ENCODE data around the gene CYB561A3. TPM values are rescaled to one million over a fixed set of nuclear protein-coding genes. Genes with fewer than 3 reads are reported as not detected.

CYB561A3 gene
- total and polyA plus RNA-seq, 8 donors = 31.7 to 56.9 (median 37.0) TPM

DNA sequence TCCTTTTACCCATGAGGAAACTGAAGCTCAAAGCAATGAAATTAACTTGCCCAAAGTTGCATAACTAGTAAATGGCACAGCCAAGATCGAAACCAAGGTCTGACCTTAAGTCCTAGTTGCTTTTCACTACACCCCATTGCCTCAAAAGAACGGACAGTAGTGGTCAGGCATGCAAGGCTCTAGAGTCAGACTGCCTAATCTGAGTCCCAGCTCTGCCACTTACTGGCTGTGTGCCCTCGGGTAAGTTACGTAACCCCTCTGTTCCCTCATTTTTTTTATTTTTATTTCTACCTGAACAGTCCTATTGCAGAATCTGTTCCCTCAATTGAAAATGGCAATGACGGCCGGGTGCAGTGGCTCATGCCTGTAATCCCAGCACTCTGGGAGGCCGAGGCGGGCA is 9.6 kb downstream of the CYB561A3 start:
- DNase-seq (no peak), ATAC-seq (no peak)
- Histone ChIP-seq H3K36me3 (peaks cover 0 to 80% of the 10 kb centered on the region in 2 donors), H3K9me3 (no peaks in the 10 kb centered on the region), H3K27ac (no peak overlapping the region), H3K4me1 (peaks cover 0 to 24% of the 10 kb centered on the region in 2 donors), H3K27me3 (no peaks in the 10 kb centered on the region), H3K4me3 (no peak overlapping the region)
- intact Hi-C loops (cut with DNase I) = no loop called here
- TF ChIP-seq, protein P1, sequence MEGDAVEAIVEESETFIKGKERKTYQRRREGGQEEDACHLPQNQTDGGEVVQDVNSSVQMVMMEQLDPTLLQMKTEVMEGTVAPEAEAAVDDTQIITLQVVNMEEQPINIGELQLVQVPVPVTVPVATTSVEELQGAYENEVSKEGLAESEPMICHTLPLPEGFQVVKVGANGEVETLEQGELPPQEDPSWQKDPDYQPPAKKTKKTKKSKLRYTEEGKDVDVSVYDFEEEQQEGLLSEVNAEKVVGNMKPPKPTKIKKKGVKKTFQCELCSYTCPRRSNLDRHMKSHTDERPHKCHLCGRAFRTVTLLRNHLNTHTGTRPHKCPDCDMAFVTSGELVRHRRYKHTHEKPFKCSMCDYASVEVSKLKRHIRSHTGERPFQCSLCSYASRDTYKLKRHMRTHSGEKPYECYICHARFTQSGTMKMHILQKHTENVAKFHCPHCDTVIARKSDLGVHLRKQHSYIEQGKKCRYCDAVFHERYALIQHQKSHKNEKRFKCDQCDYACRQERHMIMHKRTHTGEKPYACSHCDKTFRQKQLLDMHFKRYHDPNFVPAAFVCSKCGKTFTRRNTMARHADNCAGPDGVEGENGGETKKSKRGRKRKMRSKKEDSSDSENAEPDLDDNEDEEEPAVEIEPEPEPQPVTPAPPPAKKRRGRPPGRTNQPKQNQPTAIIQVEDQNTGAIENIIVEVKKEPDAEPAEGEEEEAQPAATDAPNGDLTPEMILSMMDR (IDR thresholded peaks at IDR 0.05) = no peak

GRCh38 chr11:61350803-61351202 is 10.9 kb downstream of the CYB561A3 start:
- H3K9me3 ChIP-seq = no peaks in the 10 kb centered on the region
- peaks cover 0 to 88% of the 10 kb centered on the region in 2 donors for H3K36me3 ChIP-seq
- DNase-seq = no peak
- peaks cover 0 to 17% of the 10 kb centered on the region in 2 donors for H3K4me1 ChIP-seq
- no peak for ATAC-seq
- TF ChIP-seq, protein P1 (IDR thresholded peaks at IDR 0.05) = no peak
- H3K27ac ChIP-seq = no peak overlapping the region
- H3K27me3 ChIP-seq = no peaks in the 10 kb centered on the region
- H3K4me3 ChIP-seq = no peak overlapping the region
- intact Hi-C loops (cut with DNase I) = no loop called here

GRCh38 chr11:61350336-61350735 is 11.3 kb downstream of the CYB561A3 start:
- Histone ChIP-seq H3K4me1 (peaks cover 0 to 17% of the 10 kb centered on the region in 2 donors), H3K9me3 (no peaks in the 10 kb centered on the region), H3K4me3 (no peak overlapping the region), H3K36me3 (peaks cover 0 to 86% of the 10 kb centered on the region in 2 donors), H3K27ac (no peak overlapping the region), H3K27me3 (no peaks in the 10 kb centered on the region)
- intact Hi-C loops (cut with DNase I) = no loop called here
- TF ChIP-seq, protein P1 (IDR thresholded peaks at IDR 0.05) = no peak
- DNase-seq (no peak), ATAC-seq (no peak)

GRCh38 chr11:61349916-61350315 is 11.8 kb downstream of the CYB561A3 start:
- H3K27ac ChIP-seq = no peak overlapping the region
- no peaks in the 10 kb centered on the region for H3K9me3 ChIP-seq
- peaks cover 0 to 17% of the 10 kb centered on the region in 2 donors for H3K4me1 ChIP-seq
- H3K4me3 ChIP-seq = no peak overlapping the region
- H3K36me3 ChIP-seq = peaks cover 0 to 83% of the 10 kb centered on the region in 2 donors
- intact Hi-C loops (cut with DNase I) = no loop called here
- no peak for DNase-seq
- ATAC-seq = no peak
- H3K27me3 ChIP-seq = no peaks in the 10 kb centered on the region
- TF ChIP-seq, protein P1 (IDR thresholded peaks at IDR 0.05) = no peak

GRCh38 chr11:61349189-61349751 is 12.4 kb downstream of the CYB561A3 start:
- Histone ChIP-seq H3K4me1 (peaks cover 0 to 17% of the 10 kb centered on the region in 2 donors), H3K9me3 (no peaks in the 10 kb centered on the region), H3K4me3 (no peak overlapping the region), H3K27me3 (no peaks in the 10 kb centered on the region), H3K27ac (no peak overlapping the region), H3K36me3 (peaks cover 0 to 76% of the 10 kb centered on the region in 2 donors)
- ATAC-seq (no peak), DNase-seq (no peak)
- TF ChIP-seq, protein P1 (IDR thresholded peaks at IDR 0.05) = no peak
- intact Hi-C loops (cut with DNase I) = no loop called here

Measured in left lung (tissue), 10 donors.